22Rv1 (cell line): ENCODE results near the gene AMBRA1.

ENCODE experiments used
- ZFX ChIP-seq: fragments of 450-650 bp; IDR thresholded peaks from 2 replicates; pipeline ENCODE4 v1.6.1; 2017; ENCODE audit warnings: antibody characterized with exemption, borderline replicate concordance
- TF ChIP-seq, protein P1 (sequence below): fragments of 450-650 bp; IDR thresholded peaks from 2 replicates; pipeline ENCODE4 v1.5.1; 2017; ENCODE audit warnings: mild to moderate bottlenecking

DNA sequence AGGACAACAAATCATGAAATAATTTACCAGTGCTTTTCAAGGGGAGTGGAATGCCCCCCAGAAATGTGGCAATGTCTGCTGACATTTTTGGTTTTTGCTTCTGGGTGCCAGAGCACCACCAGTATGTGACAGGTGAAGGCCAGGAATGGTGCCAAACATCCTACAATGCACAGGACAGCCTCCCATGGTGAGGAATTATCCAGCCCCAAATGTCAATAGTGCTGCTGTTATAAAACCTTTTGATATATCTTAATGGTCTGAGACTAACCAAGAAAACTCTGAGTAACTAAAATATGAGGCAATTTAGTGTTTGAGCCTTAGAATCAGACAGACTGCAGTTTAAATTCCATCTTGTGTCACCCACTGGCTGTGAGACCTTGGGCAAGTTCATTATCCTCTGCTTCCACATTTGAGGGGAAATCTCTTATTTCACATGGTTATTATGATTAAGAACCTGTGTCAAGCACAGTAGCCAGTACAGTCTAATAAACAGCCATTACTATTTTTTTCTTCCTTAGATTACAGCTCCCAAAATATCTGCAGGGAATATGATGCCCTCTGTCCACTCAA, 69.5 kb downstream of the AMBRA1 start:
- TF ChIP-seq, protein P1, sequence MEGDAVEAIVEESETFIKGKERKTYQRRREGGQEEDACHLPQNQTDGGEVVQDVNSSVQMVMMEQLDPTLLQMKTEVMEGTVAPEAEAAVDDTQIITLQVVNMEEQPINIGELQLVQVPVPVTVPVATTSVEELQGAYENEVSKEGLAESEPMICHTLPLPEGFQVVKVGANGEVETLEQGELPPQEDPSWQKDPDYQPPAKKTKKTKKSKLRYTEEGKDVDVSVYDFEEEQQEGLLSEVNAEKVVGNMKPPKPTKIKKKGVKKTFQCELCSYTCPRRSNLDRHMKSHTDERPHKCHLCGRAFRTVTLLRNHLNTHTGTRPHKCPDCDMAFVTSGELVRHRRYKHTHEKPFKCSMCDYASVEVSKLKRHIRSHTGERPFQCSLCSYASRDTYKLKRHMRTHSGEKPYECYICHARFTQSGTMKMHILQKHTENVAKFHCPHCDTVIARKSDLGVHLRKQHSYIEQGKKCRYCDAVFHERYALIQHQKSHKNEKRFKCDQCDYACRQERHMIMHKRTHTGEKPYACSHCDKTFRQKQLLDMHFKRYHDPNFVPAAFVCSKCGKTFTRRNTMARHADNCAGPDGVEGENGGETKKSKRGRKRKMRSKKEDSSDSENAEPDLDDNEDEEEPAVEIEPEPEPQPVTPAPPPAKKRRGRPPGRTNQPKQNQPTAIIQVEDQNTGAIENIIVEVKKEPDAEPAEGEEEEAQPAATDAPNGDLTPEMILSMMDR: no peak
- TF ChIP-seq ZFX: no peak
